NB4 (cell line): ENCODE data around the gene CPNE5.

Experiments used
- DNase-seq: peaks from one replicate; pipeline ENCODE4 v3.0.0; 2010; ENCODE audit warnings: low read depth
- H3K4me3 ChIP-seq: one replicate; pipeline ENCODE4 v1.5.1; 2011; ENCODE audit warnings: mild to moderate bottlenecking, low read depth, low read length, moderate library complexity
- MAX ChIP-seq: IDR thresholded peaks from 2 replicates; pipeline ENCODE4 v1.6.1; 2011; ENCODE audit warnings: low read depth, low read length
- MYC ChIP-seq: IDR thresholded peaks from 2 replicates; pipeline ENCODE4 v1.6.1; 2011; ENCODE audit warnings: low read depth, low read length
- POLR2A ChIP-seq: IDR thresholded peaks from 2 replicates; pipeline ENCODE4 v1.6.1; 2011; ENCODE audit warnings: mild to moderate bottlenecking; ENCODE audit not compliant: insufficient read length; ENCODE audit errors: extremely low read depth
- TF ChIP-seq, protein P1 (sequence below): IDR thresholded peaks from one replicate; pipeline ENCODE4 v1.5.1; 2012; ENCODE audit warnings: low read depth, low read length

The CPNE5 gene

DNA sequence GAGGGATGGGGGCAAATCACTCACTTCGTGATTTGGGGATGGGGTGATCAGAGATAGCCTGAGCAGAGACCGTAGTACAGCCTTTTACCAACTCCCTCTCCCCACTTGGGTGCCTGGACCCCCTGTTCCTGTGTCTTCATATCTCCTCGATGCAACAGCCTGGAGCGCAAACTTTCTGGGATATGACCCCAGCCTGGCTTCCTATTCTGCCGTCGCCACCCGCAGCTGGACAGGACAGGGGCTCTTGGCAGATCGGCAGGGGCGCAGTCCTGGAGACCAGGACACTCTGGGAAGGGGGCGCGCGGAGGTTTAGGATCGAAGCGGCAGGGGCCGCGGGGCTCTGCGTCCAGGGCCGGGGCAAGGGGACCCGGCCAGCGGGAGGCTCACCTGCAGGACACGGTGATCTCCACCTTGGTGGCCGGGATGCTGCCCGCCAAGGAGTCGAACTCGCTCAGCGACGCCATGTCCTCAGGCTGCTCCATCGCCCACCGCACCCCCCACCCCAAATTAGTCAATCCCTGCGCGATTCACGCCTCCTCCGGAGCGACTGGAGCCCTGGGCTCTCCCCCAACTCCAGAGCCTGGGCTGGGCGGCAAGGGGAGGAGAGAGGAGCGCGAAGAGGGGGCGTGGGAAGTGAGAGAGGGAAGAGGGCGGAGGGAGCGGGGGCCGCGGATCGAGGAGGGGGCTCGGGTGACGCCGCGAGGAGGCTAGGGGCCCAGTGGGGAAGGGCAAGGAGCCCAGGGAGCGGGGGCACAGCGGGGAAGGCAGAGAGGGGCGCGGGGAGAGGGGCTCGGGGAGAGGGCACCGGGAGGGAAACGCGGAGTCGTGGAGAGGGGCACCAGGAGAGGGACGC, at the start of gene CPNE5:
Gene CPNE5, minus strand, starts transcription at position 549 of the 853 bp plus-strand sequence. Its CDS starts 67 bp downstream, at position 482.
- H3K4me3 ChIP-seq, result no peak within 1 kb of the TSS
- DNase-seq, result no peak
- TF ChIP-seq POLR2A (no peak), MYC (no peak), MAX (no peak)
- TF ChIP-seq, protein P1, sequence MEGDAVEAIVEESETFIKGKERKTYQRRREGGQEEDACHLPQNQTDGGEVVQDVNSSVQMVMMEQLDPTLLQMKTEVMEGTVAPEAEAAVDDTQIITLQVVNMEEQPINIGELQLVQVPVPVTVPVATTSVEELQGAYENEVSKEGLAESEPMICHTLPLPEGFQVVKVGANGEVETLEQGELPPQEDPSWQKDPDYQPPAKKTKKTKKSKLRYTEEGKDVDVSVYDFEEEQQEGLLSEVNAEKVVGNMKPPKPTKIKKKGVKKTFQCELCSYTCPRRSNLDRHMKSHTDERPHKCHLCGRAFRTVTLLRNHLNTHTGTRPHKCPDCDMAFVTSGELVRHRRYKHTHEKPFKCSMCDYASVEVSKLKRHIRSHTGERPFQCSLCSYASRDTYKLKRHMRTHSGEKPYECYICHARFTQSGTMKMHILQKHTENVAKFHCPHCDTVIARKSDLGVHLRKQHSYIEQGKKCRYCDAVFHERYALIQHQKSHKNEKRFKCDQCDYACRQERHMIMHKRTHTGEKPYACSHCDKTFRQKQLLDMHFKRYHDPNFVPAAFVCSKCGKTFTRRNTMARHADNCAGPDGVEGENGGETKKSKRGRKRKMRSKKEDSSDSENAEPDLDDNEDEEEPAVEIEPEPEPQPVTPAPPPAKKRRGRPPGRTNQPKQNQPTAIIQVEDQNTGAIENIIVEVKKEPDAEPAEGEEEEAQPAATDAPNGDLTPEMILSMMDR, result no peak

GRCh38 chr6:36888115-36888643, 48.9 kb upstream of the CPNE5 start:
- DNase-seq, result no peak
- TF ChIP-seq, protein P1, result no peak
- TF ChIP-seq MYC (no peak), MAX (no peak), POLR2A (no peak)
- no peak overlapping the region for H3K4me3 ChIP-seq

DNA sequence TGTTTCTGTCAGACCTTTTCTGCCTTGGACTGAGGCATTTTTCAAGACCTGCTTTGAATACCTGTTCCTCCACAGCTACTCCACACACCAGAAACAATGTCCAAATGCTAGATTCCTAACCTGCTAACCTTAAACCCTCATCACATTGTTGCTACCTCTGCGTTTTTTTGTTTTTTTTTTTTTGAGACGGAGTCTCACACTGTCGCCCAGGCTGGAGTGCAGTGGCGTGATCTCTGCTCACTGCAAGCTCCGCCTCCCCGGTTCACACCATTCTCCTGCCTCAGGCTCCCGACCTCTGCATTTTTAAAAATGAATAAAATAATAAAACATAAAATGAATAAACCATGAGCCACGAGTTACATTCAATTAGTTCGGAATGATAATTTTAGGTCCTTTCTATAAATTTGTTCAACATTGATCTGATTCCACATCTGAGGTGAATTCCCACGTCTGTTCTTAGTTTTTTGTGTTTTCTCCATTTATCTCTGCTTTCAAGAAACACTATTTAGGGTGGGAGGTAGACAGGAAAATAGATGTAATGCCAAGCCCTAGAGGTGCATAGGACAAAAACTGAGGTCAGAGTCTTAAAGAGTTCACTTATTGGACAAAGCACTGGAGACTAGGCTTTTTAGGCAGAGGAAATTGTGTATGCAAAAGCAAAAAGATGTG, 47.8 kb upstream of the CPNE5 start:
- no peak for DNase-seq
- H3K4me3 ChIP-seq, result peak overlapping the region; percentile 75
- TF ChIP-seq, protein P1, result no peak
- TF ChIP-seq MAX, result no peak

- TF ChIP-seq POLR2A, result peak; percentile 49
- TF ChIP-seq MAX, result no peak; the same call in 1 of the 2 replicates
- TF ChIP-seq, protein P1, result peak; percentile 79
- peak; percentile 38; the same call in 1 of the 2 replicates for TF ChIP-seq MYC
- DNase-seq, result peak; percentile 99
Observed at GRCh38 chr6:36885461-36886401, 46.5 kb upstream of the CPNE5 start, which contains the start of gene C6orf89. Gene C6orf89 (plus strand): TSS chr6:36885952. CDS start chr6:36899445, 13,493 bp downstream.

DNA sequence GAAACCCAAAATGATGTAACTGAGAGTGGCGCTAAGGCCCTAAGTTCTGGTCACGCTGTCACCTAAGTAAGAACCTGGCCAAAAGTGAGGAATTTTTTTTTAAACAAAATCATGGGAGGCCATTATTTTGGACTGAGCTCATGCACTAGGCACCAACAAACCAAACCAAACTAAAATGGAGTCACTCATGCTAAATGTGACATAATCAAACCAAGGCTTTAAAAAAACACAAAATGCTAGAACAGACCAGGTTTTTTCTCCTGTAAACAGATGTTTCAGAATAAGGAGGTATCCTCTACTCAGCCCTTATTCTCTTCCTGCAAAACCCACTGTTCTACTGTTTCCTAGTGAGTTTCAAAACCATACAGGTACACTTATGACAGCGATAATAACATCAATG, 45.4 kb upstream of the CPNE5 start:
- no peak for TF ChIP-seq POLR2A
- TF ChIP-seq MYC, result no peak
- TF ChIP-seq MAX, result no peak
- H3K4me3 ChIP-seq, result no peak overlapping the region
- no peak for DNase-seq

More at GRCh38 chr6:36885461-36886401, 46.5 kb upstream of the CPNE5 start, which contains the start of gene C6orf89:
- H3K4me3 ChIP-seq, result peak within 1 kb of the TSS; percentile 75
